Stomach (tissue), 4 donors: Measurements from ENCODE around the gene GNAS-AS1.
"Not testable (repeated sequence)": the region's sequence is repeated elsewhere in the genome, so short reads cannot be mapped to it uniquely, and the experiment has no call there.

Source experiments
- CTCF ChIP-seq, 7 experiments: fragments of 450-650 bp in 4 of 7; fragments of 200-600 bp in 3 of 7; sonication (generic) in 3 of 7; IDR thresholded peaks; one replicate each; pipeline ENCODE4 v1.5.1; 2016 to 2019; ENCODE audit warnings: antibody characterized with exemption in 7 of 7, control low read depth in 2 of 7, mild to moderate bottlenecking in 1 of 7
- POLR2A ChIP-seq, 4 donors: fragments of 450-650 bp; IDR thresholded peaks; one replicate each; pipeline ENCODE4 v1.6.1; 2016; ENCODE audit warnings: antibody characterized with exemption in 4 of 4, control low read depth in 2 of 4, mild to moderate bottlenecking in 1 of 4, moderate library complexity in 1 of 4

DNA sequence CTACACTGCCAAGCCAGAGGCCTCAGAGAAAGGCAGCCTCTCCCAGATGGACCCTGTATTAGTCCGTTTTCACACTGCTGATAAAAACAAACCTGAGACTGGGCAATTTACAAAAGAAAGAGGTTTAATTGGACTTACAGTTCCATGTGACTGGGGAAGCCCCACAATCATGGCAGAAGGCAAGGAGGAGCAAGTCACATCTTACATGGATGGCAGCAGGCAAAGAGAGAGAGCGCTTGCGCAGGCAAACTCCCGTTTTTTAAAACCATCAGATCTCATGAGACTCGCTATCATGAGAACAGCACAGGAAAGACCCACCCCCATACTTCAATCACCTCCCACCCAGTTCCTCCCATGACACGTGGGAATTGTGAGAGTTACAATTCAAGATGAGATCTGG, 30.2 kb downstream of the GNAS-AS1 start:
- TF ChIP-seq POLR2A, CTCF (IDR thresholded peaks at IDR 0.05): not testable (repeated sequence)
